GM12891 (cell line): ENCODE results near the gene PIK3C2B.

Source experiments
- POLR2A ChIP-seq: IDR thresholded peaks from 2 replicates; pipeline ENCODE4 v1.6.1; 2011; ENCODE audit warnings: low read depth, low read length, control low read depth
- POLR2AphosphoS5 ChIP-seq: IDR thresholded peaks from 2 replicates; pipeline ENCODE4 v1.6.1; 2011; ENCODE audit warnings: low read depth, low read length, control low read depth

DNA sequence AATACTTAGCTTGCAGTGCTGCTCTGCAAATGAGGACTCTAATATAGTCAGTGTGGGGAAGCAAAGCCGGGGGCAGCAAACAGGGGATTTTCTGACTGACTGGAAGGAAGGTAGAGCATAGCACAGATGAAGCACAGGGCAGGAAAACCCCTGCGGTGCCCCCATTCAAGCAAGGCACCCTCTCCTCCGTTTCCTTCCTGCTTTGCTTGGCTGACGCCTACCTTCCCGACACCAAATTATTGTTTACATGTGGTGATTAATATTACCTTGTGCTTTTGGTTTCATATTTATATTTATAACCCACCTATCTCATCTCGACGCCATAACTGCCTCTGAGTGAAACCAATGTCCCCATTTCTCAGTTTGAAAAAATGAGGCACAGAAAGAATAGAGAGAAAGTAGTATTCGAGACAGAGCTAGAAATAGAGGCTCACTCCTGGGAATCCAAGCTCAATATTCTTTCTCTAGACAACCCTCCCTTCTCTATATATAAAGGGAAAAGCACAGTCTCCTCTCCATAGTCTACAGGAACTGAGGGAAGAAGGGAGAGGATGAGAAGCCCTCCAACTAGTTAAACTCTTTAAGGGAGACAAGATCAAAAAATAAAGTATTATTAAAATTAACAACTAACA lies 41.3 kb downstream of the PIK3C2B start:
- no peak for TF ChIP-seq POLR2A
- no peak; the same call in 1 of the 2 replicates for TF ChIP-seq POLR2AphosphoS5
